DND-41 (cell line): ENCODE measurements around the gene SLC26A11.
"Not testable (repeated sequence)": the region's sequence is repeated elsewhere in the genome, so short reads cannot be mapped to it uniquely, and the experiment has no call there.

ENCODE experiments used
- ATAC-seq: fragments of 200-7000 bp; cut with Tn5 transposase; 3 replicates; pipeline ENCODE4 v1.9.1; 2021; ENCODE audit warnings: low read depth; ENCODE audit not compliant: insufficient read depth
- DNase-seq: peaks from one replicate; pipeline ENCODE4 v3.0.0-alpha.2; 2020
- H2AFZ ChIP-seq: 2 replicates; pipeline ENCODE4 v1.6.0; 2012; ENCODE audit warnings: low read depth, low read length
- H3K27ac ChIP-seq: 2 replicates; pipeline ENCODE4 v1.5.1; 2012; ENCODE audit warnings: low read length, inconsistent platforms
- H3K27me3 ChIP-seq: fragments of 200-600 bp; sonication (generic); 2 replicates; pipeline ENCODE4 v1.6.0; 2012; ENCODE audit warnings: low read length, mild to moderate bottlenecking, inconsistent platforms; ENCODE audit not compliant: insufficient read depth, poor library complexity
- H3K36me3 ChIP-seq: 2 replicates; pipeline ENCODE4 v1.5.1; 2012; ENCODE audit warnings: low read length, inconsistent platforms; ENCODE audit not compliant: insufficient read depth
- H3K4me1 ChIP-seq: 2 replicates; pipeline ENCODE4 v1.5.1; 2012; ENCODE audit warnings: mild to moderate bottlenecking, low read length; ENCODE audit not compliant: insufficient read depth
- H3K4me2 ChIP-seq: 2 replicates; pipeline ENCODE4 v1.6.0; 2012; ENCODE audit warnings: mild to moderate bottlenecking, moderate library complexity, low read length, inconsistent platforms; ENCODE audit not compliant: insufficient read depth
- H3K4me3 ChIP-seq, 2 experiments: fragments of 200-600 bp in 1 of 2; shearing (Covaris generic) in 1 of 2; 2 replicates each; pipeline ENCODE4 v1.5.1; 2012 to 2016; ENCODE audit warnings: inconsistent platforms in 2 of 2, low read length in 2 of 2, mild to moderate bottlenecking in 2 of 2, low read depth in 1 of 2, moderate library complexity in 1 of 2
- H3K79me2 ChIP-seq: 2 replicates; pipeline ENCODE4 v1.6.0; 2012; ENCODE audit warnings: low read length, inconsistent platforms; ENCODE audit not compliant: insufficient read depth
- H3K9ac ChIP-seq: 2 replicates; pipeline ENCODE4 v1.6.0; 2012; ENCODE audit warnings: low read depth, mild to moderate bottlenecking, inconsistent platforms, low read length, moderate library complexity
- H3K9me3 ChIP-seq: 2 replicates; pipeline ENCODE4 v1.5.1; 2012; ENCODE audit warnings: low read length, moderate library complexity, mild to moderate bottlenecking, inconsistent platforms; ENCODE audit not compliant: insufficient read depth, severe bottlenecking
- H4K20me1 ChIP-seq: 2 replicates; pipeline ENCODE4 v1.6.0; 2012; ENCODE audit warnings: low read length; ENCODE audit not compliant: insufficient read depth
- EZH2 ChIP-seq: IDR thresholded peaks from 3 replicates; pipeline ENCODE4 v1.6.1; 2012; ENCODE audit warnings: borderline replicate concordance, low read depth, mild to moderate bottlenecking, moderate library complexity, low read length, inconsistent platforms; ENCODE audit not compliant: severe bottlenecking
- TF ChIP-seq, protein P1 (sequence below): IDR thresholded peaks from 2 replicates; pipeline ENCODE4 v1.5.1; 2012; ENCODE audit warnings: borderline replicate concordance, low read length, moderate library complexity, mild to moderate bottlenecking; ENCODE audit not compliant: poor library complexity, severe bottlenecking; ENCODE audit errors: extremely low read depth

SLC26A11 gene

DNA sequence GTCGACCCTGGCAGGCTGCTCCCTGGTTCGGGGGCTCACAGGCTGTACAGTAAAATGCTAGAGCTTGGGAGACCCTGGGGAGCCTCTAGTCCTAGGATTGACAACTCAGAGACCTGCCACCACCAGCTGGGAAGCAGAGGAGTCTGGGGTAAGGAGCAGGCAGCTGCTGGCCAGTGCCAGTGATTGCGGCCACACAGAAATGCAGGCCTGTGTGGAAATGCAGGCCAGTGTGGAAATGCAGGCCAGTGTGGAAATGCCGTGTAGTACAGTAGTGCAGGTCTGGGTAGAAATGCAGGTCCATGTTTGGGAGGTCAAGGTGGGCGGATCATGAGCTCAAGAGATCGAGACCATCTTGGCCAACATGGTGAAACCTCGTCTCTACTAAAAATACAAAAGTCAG is 23.6 kb upstream of the SLC26A11 start:
- Histone ChIP-seq H3K4me3 (no peak overlapping the region), H3K4me2 (no peak overlapping the region), H3K9me3 (no peaks in the 10 kb centered on the region), H4K20me1 (0 out of 2 replicates have a peak, but pooled peaks cover 5% of the 10 kb centered on the region), H2AFZ (no peak overlapping the region), H3K27me3 (no peaks in the 10 kb centered on the region), H3K36me3 (no peaks in the 10 kb centered on the region), H3K79me2 (no peaks in the 10 kb centered on the region), H3K4me1 (no peaks in the 10 kb centered on the region), H3K27ac (no peak overlapping the region), H3K9ac (no peak overlapping the region)
- DNase-seq (no peak), ATAC-seq (no peak)
- TF ChIP-seq, protein P1, sequence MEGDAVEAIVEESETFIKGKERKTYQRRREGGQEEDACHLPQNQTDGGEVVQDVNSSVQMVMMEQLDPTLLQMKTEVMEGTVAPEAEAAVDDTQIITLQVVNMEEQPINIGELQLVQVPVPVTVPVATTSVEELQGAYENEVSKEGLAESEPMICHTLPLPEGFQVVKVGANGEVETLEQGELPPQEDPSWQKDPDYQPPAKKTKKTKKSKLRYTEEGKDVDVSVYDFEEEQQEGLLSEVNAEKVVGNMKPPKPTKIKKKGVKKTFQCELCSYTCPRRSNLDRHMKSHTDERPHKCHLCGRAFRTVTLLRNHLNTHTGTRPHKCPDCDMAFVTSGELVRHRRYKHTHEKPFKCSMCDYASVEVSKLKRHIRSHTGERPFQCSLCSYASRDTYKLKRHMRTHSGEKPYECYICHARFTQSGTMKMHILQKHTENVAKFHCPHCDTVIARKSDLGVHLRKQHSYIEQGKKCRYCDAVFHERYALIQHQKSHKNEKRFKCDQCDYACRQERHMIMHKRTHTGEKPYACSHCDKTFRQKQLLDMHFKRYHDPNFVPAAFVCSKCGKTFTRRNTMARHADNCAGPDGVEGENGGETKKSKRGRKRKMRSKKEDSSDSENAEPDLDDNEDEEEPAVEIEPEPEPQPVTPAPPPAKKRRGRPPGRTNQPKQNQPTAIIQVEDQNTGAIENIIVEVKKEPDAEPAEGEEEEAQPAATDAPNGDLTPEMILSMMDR = no peak

DNA sequence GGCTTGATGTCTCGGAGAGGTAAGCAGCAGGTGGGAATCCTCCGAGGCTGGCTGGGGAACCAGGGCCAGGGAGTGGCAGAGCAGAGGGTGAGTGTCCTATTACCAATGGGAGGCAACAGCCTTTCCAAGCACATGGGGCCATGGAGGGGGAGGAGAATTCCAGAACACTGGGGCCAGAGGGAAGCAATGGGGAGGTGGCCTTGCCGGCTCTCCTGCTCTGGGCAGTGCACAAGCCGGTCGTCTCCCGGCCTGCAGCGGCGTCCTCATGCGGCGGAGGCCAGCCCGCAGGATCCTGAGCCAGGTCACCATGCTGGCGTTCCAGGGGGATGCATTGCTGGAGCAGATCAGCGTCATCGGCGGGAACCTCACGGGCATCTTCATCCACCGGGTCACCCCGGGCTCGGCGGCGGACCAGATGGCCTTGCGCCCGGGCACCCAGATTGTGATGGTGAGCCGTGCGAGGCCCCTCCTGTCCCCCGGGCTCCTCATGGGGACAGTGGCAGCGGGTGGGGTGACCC is 22.0 kb upstream of the SLC26A11 start:
- Histone ChIP-seq H4K20me1 (0 out of 2 replicates have a peak, but pooled peaks cover 5% of the 10 kb centered on the region), H3K9me3 (no peaks in the 10 kb centered on the region), H3K9ac (no peak overlapping the region), H3K4me1 (no peaks in the 10 kb centered on the region), H3K4me2 (no peak overlapping the region), H3K36me3 (no peaks in the 10 kb centered on the region), H3K79me2 (no peaks in the 10 kb centered on the region), H3K27ac (no peak overlapping the region), H3K27me3 (no peaks in the 10 kb centered on the region), H3K4me3 (no peak overlapping the region), H2AFZ (no peak overlapping the region)
- TF ChIP-seq, protein P1 = no peak
- no peak for TF ChIP-seq EZH2
- ATAC-seq (no peak), DNase-seq (no peak)

DNA sequence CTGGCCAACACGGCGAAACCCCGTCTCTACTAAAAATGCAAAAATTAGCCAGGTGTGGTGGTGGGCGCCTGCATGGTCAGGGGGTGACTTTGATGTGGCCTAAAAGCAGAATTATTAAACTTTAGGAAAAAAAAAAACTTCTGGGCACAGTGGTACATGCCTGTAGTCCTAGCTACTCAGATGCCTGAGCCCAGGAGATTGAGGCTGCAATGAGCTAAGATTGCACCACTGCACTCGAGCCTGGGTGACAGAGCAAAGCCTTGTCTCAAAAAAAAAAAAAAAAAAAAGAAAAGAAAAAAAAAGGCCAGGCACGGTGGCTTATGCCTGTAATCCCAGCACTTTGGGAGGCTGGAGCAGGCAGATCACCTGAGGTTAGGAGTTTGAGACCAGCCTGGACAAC is 20.9 kb upstream of the SLC26A11 start:
- not testable (repeated sequence) for H3K27ac ChIP-seq, H2AFZ ChIP-seq, H3K9ac ChIP-seq, H3K9me3 ChIP-seq, H3K27me3 ChIP-seq, H3K36me3 ChIP-seq, H3K4me1 ChIP-seq, DNase-seq, H3K79me2 ChIP-seq, H3K4me2 ChIP-seq, ATAC-seq, H4K20me1 ChIP-seq, H3K4me3 ChIP-seq

DNA sequence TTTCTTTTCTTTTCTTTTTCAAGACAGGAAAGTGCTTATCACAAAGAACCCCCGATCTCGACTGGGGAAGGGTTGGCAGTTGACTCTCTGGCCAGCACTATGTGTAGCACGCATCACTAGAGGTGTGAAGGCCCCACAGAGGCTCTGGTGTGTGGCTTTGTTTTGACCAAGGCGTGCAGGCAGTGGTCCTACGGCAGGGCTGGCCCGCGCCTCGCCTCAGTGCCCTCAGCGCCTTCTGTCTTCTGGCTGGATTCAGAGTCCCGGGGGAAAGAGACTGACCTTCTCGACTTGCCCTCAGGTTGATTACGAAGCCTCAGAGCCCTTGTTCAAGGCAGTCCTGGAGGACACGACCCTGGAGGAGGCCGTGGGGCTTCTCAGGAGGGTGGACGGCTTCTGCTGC is 18.8 kb upstream of the SLC26A11 start:
- Histone ChIP-seq H3K4me2 (no peak overlapping the region), H3K4me3 (no peak overlapping the region), H3K4me1 (no peaks in the 10 kb centered on the region), H3K36me3 (no peaks in the 10 kb centered on the region), H3K9me3 (no peaks in the 10 kb centered on the region), H3K27me3 (no peaks in the 10 kb centered on the region), H3K9ac (no peak overlapping the region), H3K79me2 (no peaks in the 10 kb centered on the region), H4K20me1 (no peaks in the 10 kb centered on the region), H2AFZ (no peak overlapping the region), H3K27ac (no peak overlapping the region)
- DNase-seq (no peak), ATAC-seq (no peak)
- no peak for TF ChIP-seq EZH2
- TF ChIP-seq, protein P1 = no peak
